CD4-positive, CD25-positive, alpha-beta regulatory T cell (primary cell): ENCODE measurements around the gene RACK1. TPM values are rescaled to one million over a fixed set of nuclear protein-coding genes. Genes with fewer than 3 reads are reported as not detected.

ENCODE experiments used
- ATAC-seq, 2 donors: fragments of 150-1000 bp; cut with Tn5 transposase; one replicate each; pipeline ENCODE4 v1.10.0; 2021; ENCODE audit warnings: low read depth in 2 of 2, moderate number of reproducible peaks in 2 of 2, moderate library complexity in 1 of 2
- DNase-seq, 3 donors: peaks; one replicate each; pipeline versions ENCODE4 v3.0.0 to v3.0.0-alpha.2; 2012 to 2022; ENCODE audit warnings: mixed read lengths in 1 of 3
- H3K27ac ChIP-seq: one replicate; pipeline ENCODE4 v1.7.0; 2013; ENCODE audit warnings: mild to moderate bottlenecking, low read length; ENCODE audit not compliant: insufficient read depth, poor library complexity, severe bottlenecking
- H3K27me3 ChIP-seq: one replicate; pipeline ENCODE4 v1.7.0; 2013; ENCODE audit warnings: low read length; ENCODE audit not compliant: control insufficient read depth, insufficient read depth
- H3K36me3 ChIP-seq: one replicate; pipeline ENCODE4 v1.7.0; 2013; ENCODE audit warnings: mild to moderate bottlenecking, low read length, moderate library complexity; ENCODE audit not compliant: control insufficient read depth, insufficient read depth
- H3K4me1 ChIP-seq: 2 replicates; pipeline ENCODE4 v1.7.0; 2013; ENCODE audit warnings: mild to moderate bottlenecking, low read length; ENCODE audit not compliant: insufficient read depth, control insufficient read depth, poor library complexity, severe bottlenecking
- H3K4me3 ChIP-seq: one replicate; pipeline ENCODE4 v1.7.0; 2013; ENCODE audit warnings: low read depth, mild to moderate bottlenecking, low read length, moderate library complexity
- H3K9me3 ChIP-seq, 2 experiments: 1 replicate in 1 of 2; 2 replicates in 1 of 2; pipeline ENCODE4 v1.7.0; 2013; ENCODE audit warnings: low read length in 2 of 2, mild to moderate bottlenecking in 1 of 2, moderate library complexity in 1 of 2; ENCODE audit not compliant: control insufficient read depth in 2 of 2
- H3K27ac Mint-ChIP-seq, 3 donors: one replicate each; pipeline ENCODE4 v1.8.0; 2020 to 2022; ENCODE audit warnings: mild to moderate bottlenecking in 3 of 3, mixed read lengths in 3 of 3, moderate library complexity in 2 of 3
- H3K27me3 Mint-ChIP-seq: one replicate; pipeline ENCODE4 v1.8.0; 2022; ENCODE audit warnings: mild to moderate bottlenecking, mixed read lengths
- H3K36me3 Mint-ChIP-seq: one replicate; pipeline ENCODE4 v1.8.0; 2020; ENCODE audit warnings: mixed read lengths
- H3K4me1 Mint-ChIP-seq, 4 donors: one replicate each; pipeline ENCODE4 v1.8.0; 2020 to 2022; ENCODE audit warnings: mixed read lengths in 4 of 4, mild to moderate bottlenecking in 1 of 4
- H3K4me3 Mint-ChIP-seq, 4 donors: one replicate each; pipeline ENCODE4 v1.8.0; 2020 to 2022; ENCODE audit warnings: mild to moderate bottlenecking in 4 of 4, mixed read lengths in 4 of 4, moderate library complexity in 3 of 4
- H3K9me3 Mint-ChIP-seq, 7 donors: one replicate each; pipeline ENCODE4 v1.8.0; 2020 to 2022; ENCODE audit warnings: mixed read lengths in 7 of 7, mild to moderate bottlenecking in 3 of 7, moderate library complexity in 2 of 7
- polyA plus RNA-seq, 4 donors: library from polyadenylated mRNA; unstranded; fragments of 300-500 nt; fragmentation: Illumina TruSeq; gene quantifications; one replicate each; pipeline ENCODE4 v1.2.3, GENCODE V29; 2021
- total RNA-seq: library from RNA; stranded (reverse); gene quantifications from one replicate; pipeline ENCODE4 v1.2.3, GENCODE V29; 2022

The RACK1 gene
- total and polyA plus RNA-seq, 5 donors from 2014 or later: 1,838 to 2,760 (median 2,238) TPM

DNA sequence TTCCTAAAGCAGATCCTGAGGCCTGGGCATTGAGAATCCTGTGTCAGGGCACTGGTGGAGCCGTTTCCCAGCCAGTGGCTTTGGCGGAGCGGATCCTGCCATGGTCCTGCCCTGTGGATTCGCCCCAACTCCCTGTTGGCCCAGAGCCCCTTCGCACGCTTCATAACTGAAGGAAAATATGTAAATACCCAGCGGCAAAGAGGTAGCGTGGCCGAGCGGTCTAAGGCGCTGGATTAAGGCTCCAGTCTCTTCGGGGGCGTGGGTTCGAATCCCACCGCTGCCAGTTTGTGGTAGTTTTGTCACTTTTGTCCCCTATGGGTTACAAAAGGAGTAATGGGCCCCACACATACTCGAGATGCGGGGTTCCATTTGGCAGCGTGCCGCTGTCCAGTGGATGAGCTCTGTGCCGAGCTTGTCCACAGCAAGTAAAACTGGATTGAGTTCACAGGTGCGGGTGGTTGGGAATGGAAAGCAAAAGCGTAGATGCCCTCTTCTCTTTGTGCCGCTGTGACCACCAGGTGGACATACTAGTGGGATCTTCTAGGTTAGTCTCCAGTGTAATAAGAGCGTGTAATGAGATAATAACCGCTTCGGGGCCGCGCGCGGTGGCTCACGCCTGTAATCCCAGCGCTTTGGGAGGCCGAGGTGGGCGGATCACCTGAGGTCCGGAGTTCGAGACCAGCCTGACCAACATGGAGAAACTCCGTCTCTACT lies 56.0 kb downstream of the RACK1 start:
- Mint-ChIP-seq H3K4me3 (peak overlapping the region; percentile 97 to 100 (median 99)), H3K36me3 (peaks cover 17% of the 10 kb centered on the region), H3K9me3 (peaks cover 3 to 18% (median 6%) of the 10 kb centered on the region in 7 donors), H3K27me3 (peaks cover 54% of the 10 kb centered on the region), H3K4me1 (peaks cover 14 to 63% (median 47%) of the 10 kb centered on the region in 4 donors), H3K27ac (peak overlapping the region; percentile 97 to 100 (median 98))
- Histone ChIP-seq H3K4me3 (no peak overlapping the region), H3K27me3 (no peaks in the 10 kb centered on the region), H3K27ac (peak overlapping the region; percentile 23), H3K4me1 (peaks cover 35% of the 10 kb centered on the region), H3K36me3 (no peaks in the 10 kb centered on the region), H3K9me3 (no peaks in the 10 kb centered on the region)
- ATAC-seq: no peak
- peak in 2 of 3 donors; percentile 45 to 52 for DNase-seq

DNA sequence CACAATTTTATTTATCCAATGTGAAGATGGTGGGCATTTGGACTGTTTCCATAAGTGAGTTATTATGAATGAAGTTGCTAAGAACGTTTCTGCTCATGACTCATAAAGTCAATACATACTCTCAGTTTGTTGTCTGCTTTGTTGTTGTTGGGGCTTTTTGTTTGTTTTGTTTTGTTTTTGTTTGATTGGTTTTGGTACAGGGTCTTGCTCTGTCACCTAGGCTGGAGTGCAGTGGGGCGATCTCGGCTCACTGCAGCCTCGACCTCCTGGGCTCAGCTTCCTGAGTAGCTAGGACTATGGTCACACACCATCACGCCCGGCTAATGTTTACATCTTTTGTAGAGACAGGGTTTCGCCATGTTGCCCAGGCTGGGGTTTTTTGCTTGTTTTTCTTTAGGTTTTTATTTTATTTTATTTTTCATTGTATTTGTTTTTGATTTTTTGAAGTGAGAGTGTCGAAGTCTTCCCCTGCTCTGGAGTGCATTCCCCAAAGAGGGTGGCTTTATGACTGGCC lies 56.7 kb downstream of the RACK1 start:
- Mint-ChIP-seq H3K9me3 (peaks cover 3 to 14% (median 6%) of the 10 kb centered on the region in 7 donors), H3K4me3 (peak overlapping the region; percentile 64 to 100 (median 98)), H3K36me3 (peaks cover 17% of the 10 kb centered on the region), H3K27ac (peak overlapping the region; percentile 97 to 100 (median 98)), H3K4me1 (peaks cover 16 to 63% (median 45%) of the 10 kb centered on the region in 4 donors), H3K27me3 (peaks cover 51% of the 10 kb centered on the region)
- Histone ChIP-seq H3K27me3 (no peaks in the 10 kb centered on the region), H3K4me1 (peaks cover 35% of the 10 kb centered on the region), H3K27ac (no peak overlapping the region), H3K9me3 (no peaks in the 10 kb centered on the region), H3K36me3 (no peaks in the 10 kb centered on the region), H3K4me3 (no peak overlapping the region)
- peak in 1 of 3 donors; percentile 36 for DNase-seq
- ATAC-seq: no peak

Other genes with a start within 250 kb of the RACK1 start
- not detected for gene BTNL9, start 203.6 kb downstream of the RACK1 start, total RNA-seq
- not detected for gene BTNL9, start 203.6 kb downstream of the RACK1 start, polyA plus RNA-seq
- not detected for gene OR2V1, start 112.7 kb downstream of the RACK1 start, total RNA-seq
- not detected for gene OR2V1, start 112.7 kb downstream of the RACK1 start, polyA plus RNA-seq
- not detected for gene OR2V2, start 96.3 kb downstream of the RACK1 start, total RNA-seq
- gene OR2V2, start 96.3 kb downstream of the RACK1 start, polyA plus RNA-seq: not detected
- 0.72 TPM for gene TRIM7, start 38.7 kb downstream of the RACK1 start, total RNA-seq
- under 1 TPM in 2 of 4 donors, not detected in 2; 0.16 to 0.47 TPM for gene TRIM7, start 38.7 kb downstream of the RACK1 start, polyA plus RNA-seq
- 40.8 TPM for gene TRIM41, start 20.6 kb downstream of the RACK1 start, total RNA-seq
- gene TRIM41, start 20.6 kb downstream of the RACK1 start, polyA plus RNA-seq: 1 to 10 TPM in 2 of 4 donors, under 1 TPM in 2; 0.67 to 1.6 (median 0.87) TPM
- 40.3 TPM for gene TRIM52, start 17.2 kb upstream of the RACK1 start, total RNA-seq
- 10 to 100 TPM; 28.0 to 39.9 (median 35.0) TPM for gene TRIM52, start 17.2 kb upstream of the RACK1 start, polyA plus RNA-seq
- gene OR4F3, start 123.4 kb upstream of the RACK1 start, total RNA-seq: not detected
- not detected for gene OR4F3, start 123.4 kb upstream of the RACK1 start, polyA plus RNA-seq